Measurements from ENCODE around the gene C1orf21.

Gene C1orf21

DNA sequence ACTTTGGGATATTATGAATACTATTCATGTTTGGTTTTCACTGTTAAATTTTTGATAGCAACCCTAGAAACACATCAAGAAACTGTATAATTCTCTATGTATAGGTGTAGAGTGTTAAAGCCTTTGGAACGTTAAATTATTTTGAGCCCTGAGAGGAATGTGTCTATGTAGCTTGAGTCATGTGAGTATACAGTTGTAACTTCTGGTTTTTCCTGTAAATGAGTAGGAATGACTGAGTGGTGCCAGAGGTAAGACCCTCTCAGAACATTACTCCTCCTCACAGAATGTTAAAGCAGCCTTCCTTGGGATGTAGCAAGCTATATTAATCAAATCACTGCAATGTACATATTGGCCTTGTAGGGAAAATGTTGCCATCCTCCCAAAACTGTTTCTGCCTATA lies 69.0 kb downstream of the C1orf21 start:
- no peak for DNase-seq

DNA sequence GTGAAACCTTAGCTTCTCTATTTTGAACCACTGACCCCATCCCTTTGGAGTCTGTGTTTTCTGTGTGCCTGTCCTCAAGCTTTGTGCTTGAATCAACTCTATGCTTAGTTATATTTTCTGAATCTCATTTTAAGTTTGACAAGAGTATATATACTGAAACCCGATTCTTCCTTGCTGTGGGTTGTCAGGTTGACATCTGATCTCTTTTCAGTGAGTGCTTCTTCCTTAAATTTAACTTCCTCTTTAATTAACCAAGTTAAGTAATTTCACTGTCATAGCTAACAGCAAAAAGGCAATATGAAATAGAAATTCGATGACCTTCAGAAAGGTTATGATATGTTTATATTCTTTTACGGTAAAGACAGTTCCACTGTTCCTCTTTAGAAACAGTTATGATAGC lies 69.4 kb downstream of the C1orf21 start:
- no peak for DNase-seq

DNA sequence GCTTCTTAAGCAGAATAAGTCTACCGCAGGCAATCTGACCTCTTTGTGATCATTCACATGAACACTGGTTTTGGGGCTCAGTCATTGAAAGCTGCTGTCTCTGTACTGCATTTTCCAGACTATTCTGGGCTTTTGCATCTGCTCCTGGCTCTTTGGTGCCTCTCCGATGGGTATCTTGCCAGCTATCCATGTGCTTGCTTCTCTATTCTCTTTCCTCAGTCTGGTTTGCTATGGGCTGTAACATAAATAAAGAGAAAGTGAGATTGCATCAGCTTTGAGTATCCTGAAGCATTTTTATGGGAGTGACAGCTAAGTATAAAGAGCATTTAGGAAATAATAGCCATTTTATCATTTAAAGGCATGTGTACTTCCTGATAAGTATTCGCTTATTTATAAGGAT lies 70.7 kb downstream of the C1orf21 start:
- no peak for DNase-seq

DNA sequence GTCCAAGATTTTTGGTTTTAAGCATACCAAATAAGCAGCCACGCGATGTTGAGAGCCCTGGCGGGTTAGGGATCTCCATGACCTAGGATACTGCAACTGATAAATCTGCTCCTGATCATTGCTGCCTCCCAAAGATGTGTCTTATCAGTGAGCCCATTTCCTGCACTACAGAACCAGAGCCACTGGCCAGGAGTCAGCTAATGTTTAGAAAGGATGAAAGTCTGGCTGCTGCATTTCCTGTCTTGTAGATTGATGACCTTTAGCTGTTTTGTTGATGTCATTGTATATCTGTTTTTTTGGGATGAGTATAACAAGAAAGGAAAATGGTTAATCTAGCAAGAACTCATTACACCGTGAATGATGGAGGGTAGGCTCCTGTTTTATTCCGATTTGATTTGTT lies 74.5 kb downstream of the C1orf21 start:
- no peak for DNase-seq

DNA sequence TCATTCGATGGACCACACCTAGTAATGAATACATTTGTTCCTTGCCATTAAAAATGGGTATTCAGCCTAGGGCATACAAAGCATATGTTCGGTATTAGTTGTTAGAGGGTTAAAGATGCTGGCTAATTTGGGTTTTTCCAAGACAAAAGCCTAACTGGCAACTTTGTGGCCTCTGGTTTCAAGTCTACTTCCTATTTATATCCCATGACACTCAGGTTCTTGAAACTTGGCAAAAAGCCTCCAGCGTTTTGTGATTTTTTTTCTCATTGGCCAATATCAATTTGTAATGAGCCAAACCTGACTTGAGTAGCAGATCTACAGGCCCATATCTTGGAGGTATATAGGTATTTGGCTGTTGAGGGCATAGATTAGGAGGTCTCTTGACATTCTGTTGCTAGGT lies 75.3 kb downstream of the C1orf21 start:
- no peak for DNase-seq

DNA sequence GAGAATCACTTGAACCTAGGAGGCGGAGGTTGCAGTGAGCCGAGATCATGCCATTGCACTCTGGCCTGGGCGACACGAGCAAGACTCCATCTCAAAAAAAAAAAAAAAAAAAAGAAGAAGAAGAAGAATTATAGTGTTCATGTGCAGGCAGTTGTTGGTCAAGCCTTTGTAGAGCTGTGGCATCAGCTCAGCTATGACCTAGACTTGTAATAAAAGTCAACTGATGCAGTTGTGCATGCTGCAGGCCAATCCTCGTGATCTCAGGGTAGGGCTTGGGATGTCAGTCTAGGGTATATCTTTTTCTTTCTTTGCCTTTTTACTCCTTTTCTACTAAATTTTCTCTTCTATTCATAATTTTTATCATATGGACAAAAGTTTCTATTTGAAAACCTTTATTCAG lies 76.2 kb downstream of the C1orf21 start:
- no peak for DNase-seq

DNA sequence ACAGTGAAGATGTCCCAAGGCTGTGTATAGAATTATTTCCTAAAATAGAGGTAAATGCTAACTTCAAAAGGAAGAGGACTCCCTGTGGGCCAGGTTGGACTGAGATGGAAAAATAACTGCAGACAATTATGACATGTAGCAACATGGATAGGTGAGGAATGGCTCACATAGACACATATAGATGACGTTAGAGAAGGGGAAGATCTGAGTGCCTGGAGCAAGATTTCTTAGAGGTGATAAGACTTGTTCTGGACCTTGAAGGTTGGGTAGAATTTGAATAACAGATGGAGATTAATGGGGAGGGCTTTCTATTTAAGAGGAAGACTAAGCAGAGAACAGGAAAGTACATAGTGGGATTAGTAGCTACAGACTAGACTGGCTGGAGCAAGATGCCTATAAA lies 76.9 kb downstream of the C1orf21 start:
- no peak for DNase-seq

DNA sequence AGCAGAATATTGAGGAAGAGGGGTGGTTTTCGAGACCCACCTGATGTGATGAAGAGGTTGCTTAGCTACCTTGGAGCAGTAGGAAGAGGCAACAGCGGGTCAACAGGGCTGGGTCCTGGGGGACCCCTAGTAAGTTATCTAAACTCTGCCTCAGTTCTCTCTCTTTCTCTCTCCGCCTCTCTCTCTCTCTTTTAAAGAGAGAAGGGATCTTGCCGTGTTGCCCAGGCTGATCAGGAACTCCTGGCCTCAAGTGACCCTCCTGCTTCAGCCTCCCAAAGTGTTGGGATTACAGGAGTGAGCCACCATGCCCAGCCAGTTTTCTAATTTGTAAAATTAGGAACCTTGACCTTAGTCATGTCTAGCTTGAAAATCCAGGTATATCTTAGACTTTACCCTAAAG lies 77.9 kb downstream of the C1orf21 start:
- no peak for DNase-seq

DNA sequence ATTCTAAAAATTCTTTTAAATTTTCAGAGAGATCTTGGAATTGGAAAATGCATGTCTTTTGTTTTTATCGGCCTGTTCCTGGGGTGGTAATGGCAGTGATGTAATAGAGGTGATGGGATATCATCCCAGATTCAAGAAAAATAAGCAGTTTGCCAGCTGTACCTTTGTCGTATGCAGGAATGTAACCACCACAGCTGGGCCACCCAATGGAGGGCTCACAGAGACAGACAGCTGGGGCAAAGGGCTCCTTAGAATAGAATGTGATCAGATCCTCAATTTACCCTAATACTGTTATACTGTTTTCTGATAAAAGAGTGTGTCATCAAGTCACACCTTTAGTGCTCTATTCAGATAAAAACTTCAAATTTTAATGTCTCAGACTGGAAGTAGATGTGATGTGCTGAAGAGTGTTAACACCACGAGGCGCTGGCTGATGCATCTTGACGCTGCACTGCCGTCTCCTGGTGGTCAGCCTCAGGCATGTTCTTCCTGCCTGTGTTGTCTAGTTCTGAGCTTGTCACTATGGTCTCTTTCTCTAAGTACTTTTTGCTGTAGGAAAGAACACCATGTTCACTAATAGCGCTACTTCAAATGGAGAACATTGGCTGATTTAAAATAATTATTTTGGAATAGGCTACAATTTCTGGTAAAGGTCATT lies 78.8 kb downstream of the C1orf21 start:
- no peak for DNase-seq

DNA sequence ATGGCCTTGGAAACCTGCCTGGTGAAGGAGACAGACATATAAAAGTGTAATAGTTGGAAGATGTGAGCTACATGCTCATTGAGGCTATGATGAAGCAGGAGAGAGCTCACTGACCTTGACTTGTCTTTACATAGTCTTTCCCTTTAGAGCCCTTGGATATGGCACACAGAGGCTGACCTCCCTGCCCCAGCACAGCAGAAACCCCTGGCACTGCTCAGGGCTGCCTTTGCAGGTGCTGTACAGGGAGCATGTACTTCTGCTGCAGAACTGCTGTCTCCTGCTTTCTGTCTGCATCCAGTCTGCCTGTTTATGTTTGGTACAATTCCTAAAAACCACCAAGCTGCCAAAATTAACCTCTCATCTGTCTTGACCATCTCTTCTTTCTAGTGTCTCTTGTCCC lies 80.5 kb downstream of the C1orf21 start:
- no peak for DNase-seq

DNA sequence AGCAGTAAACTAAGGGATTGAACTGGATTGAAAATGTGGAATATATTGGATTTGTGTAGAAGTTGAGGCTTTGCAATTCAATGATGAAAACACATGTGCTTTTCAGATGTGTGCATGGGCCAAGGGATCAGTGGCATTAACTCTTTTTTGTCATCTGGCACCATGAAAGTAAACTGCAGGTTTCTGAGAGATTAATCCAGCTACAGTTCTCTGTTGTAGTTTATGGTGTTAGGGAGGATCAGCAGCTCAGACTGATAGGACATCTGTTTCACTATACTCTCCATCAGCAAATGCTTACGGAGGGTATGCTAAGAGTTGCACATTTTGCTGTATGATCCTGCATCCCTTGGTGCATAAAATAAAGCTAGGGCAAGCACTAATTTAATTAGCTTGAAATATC lies 82.6 kb downstream of the C1orf21 start:
- DNase-seq = no peak

DNA sequence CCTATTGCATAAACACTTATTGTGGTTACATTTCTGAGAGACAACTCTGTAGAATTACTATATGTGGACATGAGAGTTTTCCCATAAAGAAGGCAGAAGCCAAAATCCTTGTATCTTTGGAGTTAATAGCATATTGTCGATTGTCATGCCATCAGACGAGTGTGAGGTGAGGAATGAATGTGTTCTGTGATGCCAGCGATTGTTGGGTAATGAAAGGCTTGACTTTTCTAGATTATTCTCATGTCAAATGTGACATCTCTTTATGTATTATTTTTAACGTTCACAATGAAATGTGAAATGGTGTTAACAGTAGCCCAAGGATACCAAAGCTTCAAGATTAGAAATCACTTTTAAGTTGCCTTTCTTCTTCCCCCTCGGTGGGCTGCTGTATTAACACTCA lies 84.9 kb downstream of the C1orf21 start:
- DNase-seq = no peak

DNA sequence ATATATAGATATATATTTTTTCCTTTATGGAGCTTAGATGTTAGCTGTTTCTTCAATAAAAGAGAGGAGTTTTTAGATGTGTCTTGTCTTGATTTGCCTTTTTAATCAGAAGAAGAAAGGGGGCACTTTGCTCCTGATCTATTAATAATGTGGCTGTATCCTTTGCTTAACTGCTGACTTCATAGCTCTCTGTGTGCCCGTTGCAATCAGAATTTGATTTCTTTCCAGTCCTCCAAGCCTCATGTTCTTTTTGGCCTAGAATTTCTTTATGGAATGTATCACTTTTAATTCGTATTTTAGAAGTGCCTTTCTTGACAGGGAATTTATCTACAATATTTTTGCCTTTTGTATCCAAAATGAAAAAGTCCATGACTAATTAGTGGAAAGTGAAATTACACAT lies 85.3 kb downstream of the C1orf21 start:
- no peak for DNase-seq

DNA sequence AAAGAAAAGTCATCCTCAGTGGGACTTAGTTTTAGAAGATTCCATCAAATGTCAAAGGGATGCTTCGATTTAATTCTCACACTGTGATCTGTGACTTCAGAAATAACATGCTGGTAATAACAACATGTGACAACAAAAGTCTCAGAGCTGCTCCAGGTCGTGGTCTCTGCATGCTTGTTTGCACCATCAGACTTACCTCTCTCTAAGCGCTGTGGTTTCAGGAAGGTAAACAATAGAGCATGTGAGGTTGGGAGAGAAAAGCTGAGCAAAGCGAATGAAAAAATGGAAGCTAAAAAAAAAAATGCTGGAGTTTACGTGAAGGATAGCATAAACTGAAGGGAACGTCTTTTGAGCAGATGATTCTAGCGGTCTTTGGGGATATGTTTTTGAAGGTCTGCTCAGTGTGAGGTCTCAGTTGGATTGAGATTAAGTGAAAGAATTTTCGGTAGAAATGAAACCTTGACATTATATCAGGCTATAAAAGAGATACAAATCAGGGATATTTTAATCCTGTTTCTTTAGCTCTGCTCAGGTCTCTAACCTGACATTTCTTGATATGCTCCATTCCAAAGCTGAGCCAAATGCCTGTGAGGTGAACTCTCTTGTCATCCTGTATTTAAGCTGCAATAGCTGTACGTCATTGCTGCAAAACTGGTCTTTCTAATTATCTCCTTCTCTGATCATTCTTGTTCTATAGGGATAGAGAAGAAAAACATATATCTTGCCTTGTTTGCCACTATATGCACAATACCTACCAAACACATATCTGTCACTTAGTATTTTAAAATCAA lies 86.5 kb downstream of the C1orf21 start:
- no peak for DNase-seq

DNA sequence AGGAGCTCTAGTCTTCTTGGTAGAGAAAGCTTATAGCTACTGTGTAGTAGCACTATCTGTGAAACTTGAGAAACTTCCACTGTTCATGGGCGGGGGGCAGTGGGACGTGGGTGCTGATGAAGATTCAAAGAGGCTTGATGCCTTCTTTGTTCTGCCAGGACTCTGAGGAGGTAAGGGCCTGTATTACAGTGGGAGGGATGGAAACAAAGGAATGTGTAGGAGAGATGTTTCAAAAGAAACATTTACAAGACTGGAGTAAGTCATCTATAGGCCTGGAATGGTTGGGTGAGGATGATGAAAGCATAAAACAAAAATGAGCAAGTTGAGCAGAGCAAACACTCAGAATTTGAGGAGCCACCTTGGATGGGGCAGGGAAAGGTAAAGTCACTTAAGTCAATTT lies 89.4 kb downstream of the C1orf21 start:
- no peak for DNase-seq

DNA sequence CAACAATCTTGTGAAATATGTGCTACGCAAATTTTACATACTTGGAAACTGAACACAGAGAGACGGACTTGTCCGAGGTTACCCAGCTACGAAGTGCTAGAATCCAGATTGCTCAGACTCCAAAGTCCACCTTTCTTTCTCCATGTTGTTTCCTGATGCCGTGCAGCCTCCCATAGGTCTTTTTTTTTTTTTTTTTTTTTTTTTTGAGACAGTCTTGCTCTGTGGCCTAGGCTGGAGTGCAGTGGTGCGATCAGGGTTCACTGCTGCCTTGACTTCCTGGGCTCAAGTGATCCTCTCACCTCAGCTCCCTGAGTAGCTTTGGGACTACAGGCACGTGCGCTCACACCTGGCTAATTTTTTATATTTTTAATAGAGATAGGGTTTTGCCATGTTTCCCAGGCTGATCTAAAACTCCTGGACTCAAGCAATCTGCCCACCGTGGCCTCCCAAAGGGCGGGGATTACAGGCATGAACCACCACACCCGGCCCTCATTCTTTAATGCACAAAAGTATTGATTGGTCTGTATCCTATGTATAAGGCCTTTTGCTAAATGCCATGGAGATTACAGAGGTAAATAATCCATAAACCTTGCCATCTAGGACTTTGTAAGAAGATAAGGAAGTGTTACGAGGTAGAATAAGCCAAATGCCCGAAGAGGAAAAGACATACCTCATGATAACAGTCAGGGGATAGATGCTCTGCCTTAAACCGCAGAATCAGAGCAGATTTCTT lies 92.8 kb downstream of the C1orf21 start:
- DNase-seq = no peak

DNA sequence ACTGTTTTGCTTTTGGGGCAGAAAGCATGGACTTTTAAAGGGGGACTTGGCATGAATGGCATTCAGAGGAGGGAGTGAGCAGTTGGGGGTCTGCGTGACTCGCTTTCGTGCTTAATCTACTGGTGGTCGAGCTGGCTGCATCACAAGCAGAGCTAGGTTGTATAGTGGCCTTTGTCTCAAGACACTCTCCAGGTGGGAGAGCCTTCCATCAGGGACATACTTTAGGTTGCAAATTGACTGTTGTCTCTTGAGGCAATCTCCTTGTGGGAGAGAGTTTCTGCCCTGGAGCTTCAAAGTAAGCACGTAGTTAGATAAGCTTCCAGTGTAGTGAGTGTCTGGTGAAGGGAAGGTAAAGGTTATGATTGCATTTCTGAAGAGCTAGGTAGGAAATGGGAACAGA lies 93.9 kb downstream of the C1orf21 start:
- no peak for DNase-seq

DNA sequence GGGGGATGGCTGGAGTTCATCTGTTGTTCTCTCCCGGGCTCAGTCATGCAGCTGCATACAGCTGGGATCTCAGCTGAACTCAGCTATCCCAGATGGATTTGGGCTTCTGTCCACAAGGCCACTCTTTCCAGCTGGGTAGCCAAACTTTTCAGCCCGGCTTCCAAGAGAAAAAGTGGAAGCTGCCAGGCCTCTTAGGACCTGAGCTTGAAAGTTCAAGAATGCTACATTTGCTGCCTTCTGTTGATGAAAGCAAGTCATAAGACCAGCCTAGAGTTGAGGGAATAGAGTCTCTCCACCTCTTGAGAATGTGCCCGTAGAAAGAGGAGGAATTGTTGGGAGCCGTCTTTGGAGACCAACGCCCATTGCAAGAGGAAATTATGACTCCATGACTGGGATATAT lies 95.3 kb downstream of the C1orf21 start:
- no peak for DNase-seq

DNA sequence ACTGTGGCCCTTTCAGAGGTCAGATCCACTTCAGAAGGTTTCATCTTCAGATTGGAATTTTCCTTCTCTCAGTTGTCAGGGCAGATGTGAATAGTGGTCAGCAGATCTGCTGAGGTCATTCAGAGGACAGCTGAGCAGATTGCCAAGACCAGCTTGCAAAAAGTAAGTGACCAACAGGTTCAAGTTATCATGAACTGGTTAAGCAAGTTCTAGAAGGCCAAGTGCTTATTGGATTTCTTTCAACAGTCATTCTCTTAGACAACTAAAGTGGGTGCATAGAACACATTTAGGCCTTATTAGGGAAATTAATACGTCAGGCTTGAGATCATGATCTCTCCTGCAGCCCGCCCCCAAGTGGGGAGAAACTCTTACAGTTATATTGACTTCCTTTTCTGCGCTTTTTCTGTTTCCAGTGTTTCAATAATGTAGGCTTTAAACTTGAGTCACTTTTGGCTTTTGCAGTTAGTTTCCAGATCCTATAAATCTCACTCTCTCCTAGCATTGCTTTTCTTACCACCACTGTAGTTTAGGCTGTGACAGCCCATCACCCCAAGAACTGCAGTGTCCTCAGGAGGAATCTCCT lies 96.4 kb downstream of the C1orf21 start:
- no peak for DNase-seq

DNA sequence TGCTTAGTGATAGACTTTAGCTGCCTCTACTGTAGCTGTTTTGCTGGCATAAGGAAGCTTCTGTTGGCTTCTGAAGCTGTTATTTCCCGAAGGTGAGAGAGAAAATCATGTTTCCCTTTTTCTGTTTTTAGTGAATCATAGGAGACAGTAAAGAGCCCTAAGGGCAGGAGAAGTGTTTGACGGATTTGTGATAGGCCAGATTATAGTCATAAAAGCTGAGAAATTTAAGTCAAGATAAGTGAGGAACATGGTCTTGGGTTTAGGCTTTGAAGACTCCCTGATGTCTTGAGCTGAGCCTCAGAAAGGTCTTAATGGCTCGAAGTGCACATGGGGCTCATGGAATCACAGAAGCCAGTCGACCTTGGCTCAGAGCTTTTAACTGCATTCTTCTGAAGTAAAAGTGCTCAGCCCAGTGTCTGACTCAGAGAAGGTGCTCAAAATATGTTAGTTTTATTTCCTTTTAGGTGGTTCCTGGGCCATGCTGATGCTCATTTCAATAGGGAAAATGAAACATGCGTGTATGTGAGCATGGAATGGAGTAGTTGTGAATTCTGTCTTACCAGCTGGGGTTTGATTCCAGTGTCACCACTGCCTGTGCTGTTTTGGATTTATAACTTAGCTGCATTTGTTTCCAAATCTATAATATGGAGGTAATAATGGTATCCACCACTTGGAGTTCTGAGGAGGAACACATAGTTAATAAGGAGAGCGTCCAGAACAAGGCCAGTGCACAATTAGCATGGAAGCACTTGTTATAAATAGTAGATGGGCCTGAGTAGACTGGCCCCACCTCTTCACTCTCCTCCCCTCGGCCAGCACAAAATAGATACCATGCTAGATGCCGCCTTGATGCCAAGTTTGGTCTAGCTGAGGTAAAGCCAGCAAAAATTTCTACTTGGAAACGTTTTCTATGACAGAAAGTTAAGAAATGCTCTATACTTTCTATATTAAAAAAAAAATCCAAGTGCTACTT lies 99.2 kb downstream of the C1orf21 start:
- no peak for DNase-seq

DNA sequence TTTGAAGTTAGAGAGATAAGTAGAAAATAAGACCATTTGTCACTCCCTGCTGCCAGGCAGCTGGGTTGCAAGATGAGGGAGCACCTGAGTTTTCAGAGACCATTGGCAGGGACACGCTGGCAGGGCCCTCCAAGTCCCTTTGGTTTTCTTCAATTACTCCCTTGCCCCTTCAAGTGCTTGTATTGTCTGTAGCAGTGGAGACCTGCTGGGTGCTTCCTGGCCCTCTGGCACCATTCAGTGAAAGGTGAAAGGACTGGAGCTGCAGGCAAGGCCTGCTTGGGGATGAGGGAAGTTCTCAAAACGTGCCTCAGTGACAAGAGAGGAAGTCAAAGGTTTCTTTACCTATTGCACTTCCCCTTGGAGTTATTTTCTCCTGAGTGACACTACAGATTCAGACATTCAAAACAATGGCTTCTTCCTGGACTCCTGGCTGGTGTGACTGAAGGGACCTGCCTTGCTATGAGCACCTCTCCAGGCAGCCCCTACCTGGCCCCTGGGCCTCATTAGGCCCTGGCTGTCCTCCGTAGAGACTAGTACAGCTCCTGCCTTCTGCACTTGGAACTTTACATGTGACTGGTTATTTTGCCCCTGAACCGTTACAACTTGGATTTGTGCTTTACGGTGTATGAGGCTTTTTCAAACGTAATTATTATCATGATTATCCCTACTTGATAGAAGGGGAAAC lies 100.1 kb downstream of the C1orf21 start:
- no peak for DNase-seq

Measured in NCI-H1694 (cell line).